GM21723 (cell line): ENCODE data around the gene ARHGAP42.

Experiments
- ATAC-seq: cut with Tn5 transposase; IDR thresholded peaks from one replicate; pipeline ENCODE4 v1.9.1; 2021; ENCODE audit warnings: mild to moderate bottlenecking, moderate library complexity; ENCODE audit not compliant: unreplicated experiment

Gene ARHGAP42

DNA sequence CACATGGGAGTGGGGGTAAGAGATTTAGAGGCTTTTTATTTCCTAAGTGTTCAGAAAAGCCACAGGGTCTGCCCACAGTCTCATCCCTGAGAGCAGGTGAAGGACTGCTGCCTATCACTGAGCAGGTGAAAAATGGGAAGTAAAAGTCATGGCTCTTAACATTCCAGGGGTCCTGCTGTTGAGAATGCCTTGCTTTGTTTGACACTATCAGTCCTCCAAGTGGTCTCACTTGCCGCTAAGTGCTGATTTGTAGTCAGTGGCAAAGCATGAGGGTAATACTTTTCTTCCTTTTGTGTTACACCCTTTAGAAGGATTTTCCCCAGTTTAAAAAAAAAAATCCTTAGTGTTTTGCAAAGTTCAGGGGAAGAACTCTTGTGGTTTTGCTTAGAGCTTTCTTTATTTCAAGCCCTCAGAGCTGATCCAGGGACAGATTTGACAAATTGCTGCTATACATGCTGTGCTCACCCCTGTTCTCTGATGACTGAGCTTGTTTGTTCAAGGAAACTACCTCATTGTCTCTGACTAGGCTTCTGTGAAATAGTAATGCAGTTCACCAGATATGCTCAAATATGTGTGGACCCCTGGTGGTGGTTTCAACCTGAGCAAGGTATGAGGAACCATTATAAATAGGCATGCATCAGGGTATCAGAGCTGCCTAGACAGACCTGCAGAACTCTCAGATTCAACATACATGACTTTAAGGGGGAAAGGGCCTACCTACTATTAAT lies 141.0 kb downstream of the ARHGAP42 start:
- ATAC-seq, result peak; percentile 69

DNA sequence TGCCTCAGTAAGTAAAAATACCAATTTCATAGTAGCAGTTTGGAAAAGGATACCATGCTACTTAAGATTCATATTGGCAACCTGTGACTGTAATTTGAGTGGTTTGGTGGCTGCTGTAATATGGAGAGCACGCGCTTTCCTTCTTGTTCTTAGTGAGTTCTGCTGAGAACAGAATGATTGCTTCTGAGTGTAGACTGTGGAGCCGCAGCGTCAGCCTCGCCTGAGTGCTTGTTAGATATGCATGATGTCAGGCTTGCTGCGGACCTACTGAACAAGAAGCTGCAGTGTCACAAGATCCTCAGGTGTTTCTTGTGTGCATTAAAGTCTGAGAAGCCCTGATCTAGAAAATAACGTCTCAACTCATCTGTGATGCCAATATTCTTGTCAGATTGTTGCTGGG lies 143.2 kb downstream of the ARHGAP42 start:
- no peak for ATAC-seq

DNA sequence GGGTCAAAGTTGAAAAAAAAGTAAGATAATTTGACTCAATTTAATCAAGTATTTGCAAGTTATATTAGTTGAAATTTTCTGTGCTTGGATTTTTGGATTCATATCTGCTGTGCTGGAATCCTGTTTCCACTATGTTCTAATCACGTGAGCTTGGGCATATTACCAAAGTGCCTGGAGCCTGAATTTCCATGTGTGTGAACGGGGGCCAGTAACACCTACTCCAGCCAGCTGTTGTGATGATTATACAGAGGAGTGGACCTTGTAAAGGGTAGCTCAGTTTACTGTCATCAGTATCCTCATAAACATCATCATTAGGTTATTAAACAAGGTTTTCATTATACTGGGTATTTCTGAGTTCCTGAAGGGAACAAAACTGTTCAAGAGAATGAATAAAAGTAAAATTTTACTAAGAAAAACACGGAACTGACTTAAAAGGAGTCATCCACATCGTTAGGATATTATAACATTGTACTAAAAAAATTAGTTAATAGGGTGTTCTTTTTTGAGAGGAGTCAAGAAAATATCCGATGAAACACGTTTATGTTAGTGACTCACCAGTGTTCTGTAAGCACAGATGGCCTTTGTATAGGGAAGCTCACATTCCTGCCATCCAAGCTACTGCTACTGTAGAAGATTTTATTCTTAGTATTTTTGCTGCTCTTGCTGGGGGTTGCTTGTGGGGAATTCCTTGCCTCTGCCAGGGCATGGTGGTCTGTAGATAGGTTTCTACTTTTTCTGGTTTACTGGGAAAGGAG lies 144.1 kb downstream of the ARHGAP42 start:
- ATAC-seq, result no peak

DNA sequence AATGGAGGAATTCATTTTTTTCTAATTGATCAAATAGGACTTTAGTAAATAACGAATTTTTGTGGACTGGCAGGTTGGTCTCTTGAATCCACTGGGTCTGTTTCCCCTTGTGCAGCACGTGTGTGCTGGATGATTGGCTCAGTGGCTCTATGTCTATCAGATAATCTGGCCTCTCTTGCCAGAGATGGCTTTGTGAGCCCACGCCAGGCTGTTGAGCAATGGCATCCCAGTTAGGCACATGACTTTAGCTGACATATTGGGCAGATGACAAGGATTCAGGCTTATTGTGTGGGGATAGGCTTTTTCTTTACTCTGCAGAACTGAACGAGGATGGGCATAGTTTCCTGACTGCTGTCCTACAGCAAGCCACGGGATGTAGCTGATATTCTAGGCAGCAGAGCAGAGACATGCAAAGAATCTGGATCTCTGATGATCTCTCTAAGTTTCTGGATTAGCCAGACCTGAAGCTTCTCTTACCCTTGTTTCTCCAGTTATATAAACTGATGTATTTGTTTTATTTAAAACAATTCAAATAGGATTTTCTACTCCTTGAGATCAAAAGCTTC lies 144.9 kb downstream of the ARHGAP42 start:
- ATAC-seq, result no peak

DNA sequence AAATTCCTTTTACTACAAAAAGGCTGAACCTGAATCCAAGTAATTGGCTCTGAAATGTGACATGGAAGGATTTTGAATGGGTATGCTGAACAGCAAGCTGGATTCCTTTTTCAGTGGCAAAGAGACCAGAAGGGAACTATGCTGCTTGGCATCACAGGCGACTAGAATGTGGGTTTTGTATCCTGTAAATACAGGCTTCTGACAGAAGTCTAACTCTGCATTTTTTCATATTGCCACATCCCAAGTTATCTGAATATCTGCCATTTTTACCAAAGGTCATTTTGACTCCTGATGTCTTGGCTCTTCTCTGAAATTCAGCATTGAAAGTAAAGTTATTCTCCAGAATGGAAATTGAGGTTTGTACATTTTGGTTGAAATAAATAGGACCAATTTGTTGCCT lies 145.7 kb downstream of the ARHGAP42 start:
- no peak for ATAC-seq

DNA sequence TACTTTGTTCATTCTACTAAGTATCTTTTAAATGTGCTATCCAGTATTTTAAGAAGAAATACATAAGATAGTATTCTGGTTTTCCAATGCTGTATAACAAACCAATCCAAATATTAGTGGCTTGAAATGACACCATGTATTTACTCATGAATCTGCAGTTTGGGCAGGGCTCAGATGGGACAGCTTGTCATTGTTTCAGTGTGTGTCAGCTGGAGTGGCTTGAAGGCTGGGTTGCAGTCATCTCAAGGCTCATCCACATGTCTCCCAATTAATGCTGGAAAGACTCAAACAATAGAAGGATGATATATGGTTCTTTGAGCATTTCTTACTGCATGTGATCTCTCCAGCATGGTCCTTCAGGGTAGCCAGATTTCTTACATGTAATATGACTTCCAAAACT lies 146.2 kb downstream of the ARHGAP42 start:
- ATAC-seq, result no peak

DNA sequence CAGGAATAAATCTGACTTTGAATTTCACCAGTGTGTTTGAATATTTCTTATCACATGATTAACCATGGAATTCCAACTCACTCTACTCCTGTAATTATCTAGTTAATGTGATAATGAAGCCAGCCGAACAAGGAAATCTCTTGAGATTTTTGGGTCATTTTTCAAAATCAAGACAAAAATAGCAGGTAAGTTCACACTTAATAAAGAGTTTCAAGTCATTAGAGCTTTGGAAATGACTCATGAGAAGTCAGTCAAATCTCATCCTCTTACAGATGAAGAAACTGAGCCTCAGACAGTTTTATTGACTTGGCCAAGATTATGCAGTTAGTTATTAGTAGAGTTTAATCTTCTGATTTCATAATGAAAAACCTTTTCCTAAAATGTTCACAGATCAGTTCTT lies 148.8 kb downstream of the ARHGAP42 start:
- ATAC-seq, result no peak

DNA sequence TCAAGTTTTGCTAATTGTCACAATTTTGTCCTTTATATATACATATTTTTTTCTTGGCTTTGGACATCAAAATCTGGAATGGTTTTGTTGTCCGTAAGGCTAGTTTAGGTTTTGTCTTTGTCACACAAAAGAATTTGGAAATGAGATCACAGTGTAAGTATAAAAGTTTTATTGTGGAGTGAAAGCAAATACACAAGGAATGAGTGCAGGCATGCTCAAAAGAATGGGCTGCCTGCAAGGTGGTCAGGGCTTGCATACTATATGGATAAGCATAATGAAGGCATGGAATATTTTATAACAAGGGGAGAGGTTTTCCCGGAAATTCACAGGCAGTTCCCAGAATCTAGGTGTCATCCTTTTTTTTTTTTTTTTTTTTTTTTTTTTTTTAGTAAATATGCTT lies 150.2 kb downstream of the ARHGAP42 start:
- no peak for ATAC-seq

DNA sequence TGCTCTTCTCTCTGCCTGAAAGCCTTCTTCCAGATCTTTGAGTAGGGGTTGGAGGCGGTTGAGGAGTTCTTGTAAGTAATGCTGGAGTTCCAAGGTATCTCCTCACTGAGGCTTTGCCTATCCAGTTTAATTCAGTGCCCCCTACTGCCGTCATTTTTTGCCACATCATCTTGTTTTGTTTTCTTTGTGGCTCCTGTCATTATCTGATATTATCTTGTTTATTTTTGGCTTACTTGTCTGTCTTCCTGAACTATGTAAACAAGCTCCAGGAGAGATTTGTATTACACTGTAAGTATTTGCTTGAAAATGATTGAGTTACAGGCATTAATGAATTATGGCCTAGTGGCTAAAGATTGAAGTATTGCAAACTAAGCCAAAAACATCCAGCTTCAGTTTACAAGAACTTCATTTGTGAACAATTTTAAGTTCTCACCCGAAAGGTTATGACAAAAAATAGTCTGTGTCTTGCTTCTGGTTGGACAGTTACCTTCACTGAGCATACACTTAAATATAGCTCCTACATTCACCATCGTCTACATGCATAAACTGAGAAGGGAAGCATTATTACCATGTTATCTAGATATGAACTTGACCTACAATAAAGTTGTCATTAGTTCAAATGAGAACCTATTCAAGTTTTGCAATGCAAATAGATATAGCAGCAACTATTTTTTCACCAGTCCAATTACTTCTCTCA lies 154.8 kb downstream of the ARHGAP42 start:
- ATAC-seq, result no peak

DNA sequence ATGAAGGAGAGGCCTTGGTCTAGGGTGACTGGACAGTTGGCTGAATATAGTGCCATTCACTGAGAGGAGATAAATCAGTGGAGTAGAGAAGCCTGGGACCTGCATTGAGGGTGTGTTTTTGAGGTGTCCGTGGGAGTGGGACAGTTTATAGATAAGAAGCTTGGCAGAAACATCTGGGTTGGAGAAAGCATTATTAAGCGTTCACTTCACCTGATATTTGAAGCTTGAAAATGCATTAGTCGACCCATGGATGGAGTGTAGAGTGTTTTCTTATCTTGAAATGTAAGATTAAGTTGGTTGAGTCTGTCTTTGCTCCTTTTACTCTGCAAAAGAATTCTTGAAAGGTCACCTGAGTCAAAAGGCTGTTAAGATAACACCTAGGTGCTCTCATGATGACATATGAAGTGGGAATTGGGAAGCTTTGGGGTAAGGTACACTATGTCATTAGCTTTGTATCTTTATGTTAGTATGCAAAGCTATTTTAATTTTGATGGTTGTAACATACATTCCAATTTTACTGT lies 160.7 kb downstream of the ARHGAP42 start:
- ATAC-seq, result no peak

DNA sequence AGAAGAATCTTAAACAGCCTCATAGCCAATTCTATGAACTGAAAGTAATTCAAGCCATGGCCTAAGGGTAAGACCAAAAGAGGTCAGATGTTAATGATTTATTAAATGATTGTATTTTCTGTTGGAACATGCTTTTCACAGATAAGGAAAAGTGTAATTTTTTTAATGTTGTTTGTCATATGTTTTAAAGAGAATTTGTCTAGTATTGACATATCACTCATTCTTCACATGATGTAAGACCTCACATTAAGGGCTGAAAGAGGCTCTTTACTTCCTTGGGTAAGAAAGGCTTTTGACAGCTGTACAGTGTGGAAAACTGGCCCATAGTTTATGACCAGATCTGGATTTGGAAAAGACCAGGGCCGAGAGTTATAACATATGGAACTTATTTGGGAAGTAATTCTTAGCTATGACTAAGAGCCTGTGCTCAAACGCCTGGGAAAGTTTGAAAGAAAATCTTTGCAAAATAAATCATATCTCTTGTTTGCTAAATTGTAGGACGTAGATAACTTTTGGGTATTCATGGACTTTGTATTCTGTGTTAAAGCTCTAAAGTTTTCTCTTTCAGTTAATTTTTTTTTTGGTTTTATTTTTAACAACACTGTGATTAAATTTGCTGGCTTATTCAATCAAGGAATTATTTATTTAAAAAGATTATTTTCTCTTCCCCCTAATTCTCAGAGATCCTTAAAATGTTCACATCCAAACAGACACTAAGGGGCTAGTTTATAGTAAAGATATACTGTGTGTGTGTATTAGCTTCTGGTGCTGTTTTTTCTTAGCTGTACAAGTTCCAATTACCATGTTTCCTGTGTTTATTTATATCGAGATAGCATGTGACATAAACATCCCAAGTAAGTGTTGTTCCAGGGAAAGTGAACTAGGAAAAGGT lies 162.2 kb downstream of the ARHGAP42 start:
- ATAC-seq, result no peak

DNA sequence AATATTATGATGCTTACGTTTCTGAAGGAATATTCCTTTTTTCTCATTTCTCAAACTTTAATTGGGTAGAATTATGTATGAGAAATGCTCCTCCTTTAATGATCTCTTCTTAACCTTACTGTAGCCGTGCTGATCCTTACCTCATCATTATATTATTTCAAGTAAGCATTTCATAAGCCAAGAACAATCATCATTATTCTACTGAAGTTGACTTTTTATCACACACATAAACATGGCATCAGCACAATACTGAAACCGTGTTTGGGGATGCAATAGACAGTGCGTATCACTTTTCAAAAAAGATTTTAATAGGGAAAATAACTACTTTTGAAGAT lies 162.8 kb downstream of the ARHGAP42 start:
- no peak for ATAC-seq

DNA sequence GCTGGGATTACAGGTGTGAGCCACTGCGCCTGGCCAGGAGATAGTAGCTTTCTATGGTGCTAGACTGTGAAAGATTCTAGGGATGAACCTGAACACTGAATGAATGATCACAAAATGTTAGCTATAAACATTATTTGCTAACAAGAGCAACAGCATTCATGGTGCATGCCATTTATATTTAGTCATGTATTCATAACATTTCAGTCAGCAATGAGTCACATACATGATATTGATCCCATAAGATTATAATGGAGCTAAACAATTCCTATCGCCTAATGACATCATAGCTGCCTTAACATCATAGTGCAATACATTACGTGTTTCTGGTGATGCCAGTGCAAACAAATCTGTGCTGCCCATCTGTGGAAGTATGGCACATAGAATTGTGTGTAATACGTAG lies 164.1 kb downstream of the ARHGAP42 start:
- ATAC-seq, result no peak

DNA sequence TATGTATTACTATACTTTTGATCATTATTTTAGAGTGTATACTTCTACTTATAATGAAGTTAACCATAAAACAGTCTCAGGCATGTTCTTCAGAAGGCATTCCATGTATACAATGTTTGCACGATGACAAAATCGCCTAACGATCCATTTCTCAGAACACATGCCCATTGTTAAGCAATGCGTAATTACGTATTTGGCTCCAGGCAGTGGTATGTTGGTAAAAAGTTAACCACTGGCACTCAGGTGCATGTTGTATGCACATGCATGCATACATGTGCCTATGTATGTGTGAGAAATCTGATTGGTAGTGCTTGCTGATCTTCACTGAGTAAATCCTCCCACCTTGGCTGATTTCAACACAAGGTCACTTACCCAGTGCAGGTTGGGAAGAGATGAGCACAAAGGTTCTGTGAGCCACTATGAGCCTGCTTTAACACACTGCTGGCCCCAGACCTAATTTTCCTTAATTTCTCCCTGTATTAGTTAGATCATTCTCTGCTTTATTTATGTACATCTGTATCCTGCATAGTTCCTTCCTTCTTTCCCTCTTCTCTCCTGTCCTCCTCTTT lies 164.6 kb downstream of the ARHGAP42 start:
- no peak for ATAC-seq

DNA sequence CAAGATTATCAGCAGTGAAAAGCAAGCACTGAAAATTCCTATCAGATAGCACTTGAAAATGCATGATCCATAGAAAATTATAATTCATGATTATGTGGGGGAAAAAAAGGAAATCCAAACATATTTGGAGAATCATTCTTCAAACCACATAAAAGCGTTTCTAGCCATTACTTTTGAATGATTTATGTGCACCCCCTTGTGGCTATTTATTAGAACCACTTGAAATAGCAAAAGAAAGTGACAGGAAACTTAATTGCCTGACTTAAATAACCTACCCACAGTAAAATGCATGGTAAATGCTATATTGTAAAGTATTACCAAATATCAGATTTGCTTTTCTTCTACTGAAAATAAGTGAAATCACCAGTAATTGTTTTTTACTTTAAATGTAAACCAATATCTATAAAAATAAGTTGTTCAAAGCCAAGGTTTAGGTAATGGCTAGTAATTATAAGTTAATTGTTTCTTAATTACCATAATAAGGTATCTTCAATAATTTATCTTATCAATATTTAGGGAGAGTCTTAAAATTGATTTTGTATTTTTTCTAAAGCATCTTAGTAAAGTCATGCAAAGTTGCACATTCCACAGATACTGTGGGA lies 168.5 kb downstream of the ARHGAP42 start:
- ATAC-seq, result no peak

DNA sequence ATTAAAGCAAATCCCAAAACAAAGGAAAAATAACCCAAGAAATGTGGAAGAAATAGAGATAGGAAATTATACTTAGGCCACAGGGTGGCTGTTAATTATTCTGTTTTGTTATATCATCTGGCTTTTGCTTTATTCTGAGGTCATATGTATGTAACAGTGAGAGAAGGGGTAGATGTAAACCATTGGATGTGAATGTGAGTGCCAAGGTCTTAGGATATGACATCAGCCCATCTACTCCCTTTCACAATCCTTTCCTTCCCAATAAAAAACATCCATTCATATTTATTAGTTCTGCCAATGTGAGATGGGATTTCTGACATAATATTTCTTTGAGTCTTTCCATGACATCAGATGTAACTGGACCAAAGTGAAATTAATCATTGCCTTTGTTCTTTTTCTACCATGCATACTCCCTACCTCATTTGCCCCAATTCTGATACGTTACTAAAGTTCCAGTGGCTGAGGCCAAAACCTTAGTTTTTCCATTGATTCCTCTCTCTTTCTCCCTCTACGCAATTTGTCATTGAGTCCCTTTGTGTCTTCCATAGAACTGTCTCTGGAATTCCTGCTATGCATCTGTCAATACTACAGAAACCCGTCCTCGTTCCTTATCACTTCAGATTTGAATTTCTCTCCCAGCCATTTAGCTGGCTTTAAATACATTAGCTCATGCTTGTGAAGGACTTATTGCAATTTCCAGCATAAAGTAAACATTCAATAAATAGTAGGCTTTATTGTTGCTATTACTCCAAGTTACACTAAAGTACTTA lies 170.3 kb downstream of the ARHGAP42 start:
- ATAC-seq, result no peak

DNA sequence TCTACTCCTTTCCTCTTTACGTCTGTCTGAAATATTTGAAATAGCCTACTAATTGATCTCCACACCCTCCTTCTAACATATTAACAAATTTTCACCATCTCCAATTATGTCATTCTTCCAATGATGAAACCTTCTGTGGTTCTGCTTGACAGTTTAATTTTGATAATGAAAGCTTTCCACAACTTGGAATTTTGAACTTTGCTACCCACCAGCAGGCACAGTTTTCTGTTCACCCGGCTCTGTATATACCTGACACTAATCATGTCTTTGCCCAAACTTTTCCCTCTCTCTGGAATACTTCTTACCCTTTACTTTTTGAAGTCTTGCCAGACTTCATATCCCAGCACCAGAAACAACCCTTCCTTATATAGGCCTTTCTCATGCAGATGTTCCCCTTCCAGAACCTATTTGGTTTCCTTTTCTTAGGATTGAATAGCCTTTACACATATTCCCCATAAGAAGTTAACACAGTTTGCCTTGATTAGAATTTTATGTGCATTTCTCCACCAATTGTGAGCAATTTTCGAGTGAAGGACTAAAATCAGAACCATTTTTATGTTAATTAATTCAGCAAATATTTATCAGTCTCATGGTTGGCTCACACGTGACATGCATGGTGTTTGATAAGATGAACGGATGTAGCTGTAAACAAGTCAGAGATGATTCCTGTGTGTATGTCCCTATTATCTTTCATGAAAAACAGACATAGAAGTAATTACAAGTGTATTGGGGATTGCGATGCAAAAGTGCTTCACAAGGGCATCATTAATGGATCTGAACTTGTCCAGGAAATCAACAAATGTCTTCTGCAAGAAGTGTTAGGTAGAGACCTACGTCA lies 173.4 kb downstream of the ARHGAP42 start:
- ATAC-seq, result no peak

DNA sequence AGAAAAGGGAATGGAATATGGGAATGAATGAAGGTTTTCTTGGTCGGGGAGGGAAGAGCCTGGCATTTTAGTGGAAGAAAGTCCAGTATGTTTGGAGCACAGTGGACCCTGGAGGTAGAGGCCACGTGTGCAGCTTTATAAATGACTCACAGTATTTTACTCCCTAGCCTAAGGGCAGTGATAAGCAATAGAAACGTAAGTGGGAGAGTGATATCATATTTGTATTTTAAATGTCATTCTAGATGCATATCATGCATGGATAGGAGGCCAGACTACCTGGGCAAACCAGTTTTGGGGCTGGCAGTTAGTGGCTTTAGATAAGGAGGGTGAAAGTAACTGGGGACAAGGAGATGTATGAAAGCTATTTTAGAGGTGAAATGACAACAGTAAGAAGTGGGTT lies 174.1 kb downstream of the ARHGAP42 start:
- ATAC-seq, result no peak
